ENCODE results near the gene PSKH1.

PSKH1 gene

GRCh38 chr16:67940446-67941089 is 47.5 kb downstream of the PSKH1 start:
- Histone ChIP-seq H3K4me1 (ENCODE audit: control insufficient read depth, insufficient read depth, low read length) (peaks cover 27% of the 10 kb centered on the region), H3K27ac (ENCODE audit: insufficient read depth, low read depth, low read length, poor library complexity, severe bottlenecking) (no peak overlapping the region), H3K4me3 (ENCODE audit: insufficient read depth, low read depth, low read length) (no peak overlapping the region), H3K9me3 (ENCODE audit: control insufficient read depth, low read length) (no peaks in the 10 kb centered on the region), H3K36me3 (ENCODE audit: control insufficient read depth, insufficient read depth, low read length) (no peaks in the 10 kb centered on the region), H3K27me3 (ENCODE audit: control insufficient read depth, insufficient read depth, low read length, poor library complexity, severe bottlenecking) (no peaks in the 10 kb centered on the region)
- WGBS, 2 experiments = 88 to 94% methylated on average over 5 of the region's 5 CpGs

- 88 to 92% methylated on average over 9 of the region's 9 CpGs for WGBS, 2 experiments
- Histone ChIP-seq H3K27ac (ENCODE audit: insufficient read depth, low read depth, low read length, poor library complexity, severe bottlenecking) (no peak overlapping the region), H3K9me3 (ENCODE audit: control insufficient read depth, low read length) (no peaks in the 10 kb centered on the region), H3K36me3 (ENCODE audit: control insufficient read depth, insufficient read depth, low read length) (no peaks in the 10 kb centered on the region), H3K4me1 (ENCODE audit: control insufficient read depth, insufficient read depth, low read length) (peaks cover 27% of the 10 kb centered on the region), H3K4me3 (ENCODE audit: insufficient read depth, low read depth, low read length) (no peak overlapping the region), H3K27me3 (ENCODE audit: control insufficient read depth, insufficient read depth, low read length, poor library complexity, severe bottlenecking) (no peaks in the 10 kb centered on the region)
These were observed 48.6 kb downstream of the PSKH1 start for GRCh38 chr16:67941469-67942199.

GRCh38 chr16:67942200-67942509 is 49.1 kb downstream of the PSKH1 start:
- Histone ChIP-seq H3K4me1 (ENCODE audit: control insufficient read depth, insufficient read depth, low read length) (peaks cover 23% of the 10 kb centered on the region), H3K36me3 (ENCODE audit: control insufficient read depth, insufficient read depth, low read length) (no peaks in the 10 kb centered on the region)
- WGBS, 2 experiments = 80% methylated on average over 6 of the region's 6 CpGs

GRCh38 chr16:67942510-67943255 is 49.6 kb downstream of the PSKH1 start:
- no peak overlapping the region for H3K27ac ChIP-seq (ENCODE audit: insufficient read depth, low read depth, low read length, poor library complexity, severe bottlenecking)

More at GRCh38 chr16:67942200-67942509, 49.1 kb downstream of the PSKH1 start:
- Histone ChIP-seq H3K27ac (ENCODE audit: insufficient read depth, low read depth, low read length, poor library complexity, severe bottlenecking) (no peak overlapping the region), H3K4me3 (ENCODE audit: insufficient read depth, low read depth, low read length) (no peak overlapping the region), H3K27me3 (ENCODE audit: control insufficient read depth, insufficient read depth, low read length, poor library complexity, severe bottlenecking) (no peaks in the 10 kb centered on the region), H3K9me3 (ENCODE audit: control insufficient read depth, low read length) (no peaks in the 10 kb centered on the region)

GRCh38 chr16:67943256-67943618 is 50.2 kb downstream of the PSKH1 start:
- no peaks in the 10 kb centered on the region for H3K36me3 ChIP-seq (ENCODE audit: control insufficient read depth, insufficient read depth, low read length)
- peaks cover 19% of the 10 kb centered on the region for H3K4me1 ChIP-seq (ENCODE audit: control insufficient read depth, insufficient read depth, low read length)
- 94% methylated on average over 6 of the region's 6 CpGs for WGBS, 2 experiments
- no peak overlapping the region for H3K27ac ChIP-seq (ENCODE audit: insufficient read depth, low read depth, low read length, poor library complexity, severe bottlenecking)
- no peak overlapping the region for H3K4me3 ChIP-seq (ENCODE audit: insufficient read depth, low read depth, low read length)
- no peaks in the 10 kb centered on the region for H3K9me3 ChIP-seq (ENCODE audit: control insufficient read depth, low read length)
- H3K27me3 ChIP-seq (ENCODE audit: control insufficient read depth, insufficient read depth, low read length, poor library complexity, severe bottlenecking) = no peaks in the 10 kb centered on the region

More at GRCh38 chr16:67942510-67943255, 49.6 kb downstream of the PSKH1 start:
- Histone ChIP-seq H3K4me3 (ENCODE audit: insufficient read depth, low read depth, low read length) (no peak overlapping the region), H3K4me1 (ENCODE audit: control insufficient read depth, insufficient read depth, low read length) (peaks cover 19% of the 10 kb centered on the region), H3K9me3 (ENCODE audit: control insufficient read depth, low read length) (no peaks in the 10 kb centered on the region), H3K36me3 (ENCODE audit: control insufficient read depth, insufficient read depth, low read length) (no peaks in the 10 kb centered on the region), H3K27me3 (ENCODE audit: control insufficient read depth, insufficient read depth, low read length, poor library complexity, severe bottlenecking) (no peaks in the 10 kb centered on the region)
- WGBS, 2 experiments = 94 to 95% methylated on average over 27 of the region's 27 CpGs

GRCh38 chr16:67943619-67944504 is 50.8 kb downstream of the PSKH1 start, which contains the start of gene LCAT:
TSS of gene LCAT (minus strand) at chr16:67944120. CDS start at chr16:67944101, 19 bp downstream.
- H3K27ac ChIP-seq (ENCODE audit: insufficient read depth, low read depth, low read length, poor library complexity, severe bottlenecking) = no peak within 1 kb of the TSS
- no peaks in the 10 kb centered on the region for H3K36me3 ChIP-seq (ENCODE audit: control insufficient read depth, insufficient read depth, low read length)

GRCh38 chr16:67944690-67945391 is 51.8 kb downstream of the PSKH1 start:
- Histone ChIP-seq H3K4me3 (ENCODE audit: insufficient read depth, low read depth, low read length) (no peak overlapping the region), H3K27ac (ENCODE audit: insufficient read depth, low read depth, low read length, poor library complexity, severe bottlenecking) (no peak overlapping the region), H3K4me1 (ENCODE audit: control insufficient read depth, insufficient read depth, low read length) (peaks cover 19% of the 10 kb centered on the region), H3K9me3 (ENCODE audit: control insufficient read depth, low read length) (no peaks in the 10 kb centered on the region), H3K27me3 (ENCODE audit: control insufficient read depth, insufficient read depth, low read length, poor library complexity, severe bottlenecking) (no peaks in the 10 kb centered on the region), H3K36me3 (ENCODE audit: control insufficient read depth, insufficient read depth, low read length) (no peaks in the 10 kb centered on the region)
- WGBS, 2 experiments = 95 to 96% methylated on average over 24 of the region's 24 CpGs

More at GRCh38 chr16:67943619-67944504, 50.8 kb downstream of the PSKH1 start, which contains the start of gene LCAT:
- H3K4me1 ChIP-seq (ENCODE audit: control insufficient read depth, insufficient read depth, low read length) = peaks cover 19% of the 10 kb centered on the region
- WGBS, 2 experiments = 62 to 65% methylated on average over 23 of the region's 23 CpGs
- H3K9me3 ChIP-seq (ENCODE audit: control insufficient read depth, low read length) = no peaks in the 10 kb centered on the region
- H3K4me3 ChIP-seq (ENCODE audit: insufficient read depth, low read depth, low read length) = no peak within 1 kb of the TSS
- H3K27me3 ChIP-seq (ENCODE audit: control insufficient read depth, insufficient read depth, low read length, poor library complexity, severe bottlenecking) = no peaks in the 10 kb centered on the region

- Histone ChIP-seq H3K4me3 (ENCODE audit: insufficient read depth, low read depth, low read length) (no peak overlapping the region), H3K36me3 (ENCODE audit: control insufficient read depth, insufficient read depth, low read length) (no peaks in the 10 kb centered on the region), H3K9me3 (ENCODE audit: control insufficient read depth, low read length) (no peaks in the 10 kb centered on the region), H3K27me3 (ENCODE audit: control insufficient read depth, insufficient read depth, low read length, poor library complexity, severe bottlenecking) (no peaks in the 10 kb centered on the region), H3K4me1 (ENCODE audit: control insufficient read depth, insufficient read depth, low read length) (peaks cover 19% of the 10 kb centered on the region), H3K27ac (ENCODE audit: insufficient read depth, low read depth, low read length, poor library complexity, severe bottlenecking) (no peak overlapping the region)
- 95% methylated on average over 24 of the region's 24 CpGs for WGBS, 2 experiments
These were observed 52.4 kb downstream of the PSKH1 start for GRCh38 chr16:67945392-67945933.

- Histone ChIP-seq H3K9me3 (ENCODE audit: control insufficient read depth, low read length) (no peaks in the 10 kb centered on the region), H3K4me1 (ENCODE audit: control insufficient read depth, insufficient read depth, low read length) (peaks cover 19% of the 10 kb centered on the region), H3K4me3 (ENCODE audit: insufficient read depth, low read depth, low read length) (no peak overlapping the region), H3K27me3 (ENCODE audit: control insufficient read depth, insufficient read depth, low read length, poor library complexity, severe bottlenecking) (no peaks in the 10 kb centered on the region), H3K27ac (ENCODE audit: insufficient read depth, low read depth, low read length, poor library complexity, severe bottlenecking) (no peak overlapping the region), H3K36me3 (ENCODE audit: control insufficient read depth, insufficient read depth, low read length) (no peaks in the 10 kb centered on the region)
- WGBS, 2 experiments = 95 to 97% methylated on average over 20 of the region's 20 CpGs
These were observed 53.1 kb downstream of the PSKH1 start for GRCh38 chr16:67946128-67946569.

Data from ectodermal cell (in vitro differentiated cells).